ENCODE measurements around the gene B3GALT4.

The B3GALT4 gene

GRCh38 chr6:33241968-33242367, 35.0 kb upstream of the B3GALT4 start:
- H3K18ac ChIP-seq (ENCODE audit: low read length), result no peak overlapping the region
- no peak overlapping the region for H3K9ac ChIP-seq (ENCODE audit: low read length)
- H3K4me1 ChIP-seq (ENCODE audit: control insufficient read depth, low read depth, low read length), result no peaks in the 10 kb centered on the region
- H3K79me2 ChIP-seq (ENCODE audit: control insufficient read depth, insufficient read depth, low read length), result no peaks in the 10 kb centered on the region
- H3K56ac ChIP-seq (ENCODE audit: low read length), result no peak overlapping the region
- no peak overlapping the region for H3K4me3 ChIP-seq (ENCODE audit: low read length)
- WGBS (ENCODE audit: extremely low coverage, insufficient coverage, low lambda C conversion rate), result no CpG with 5 or more reads among the region's 3 CpGs
- H4K8ac ChIP-seq (ENCODE audit: low read depth, low read length), result no peak overlapping the region
- no peak overlapping the region for H3K4ac ChIP-seq (ENCODE audit: low read depth, low read length)
- H2BK5ac ChIP-seq (ENCODE audit: low read length), result no peak overlapping the region
- H2BK120ac ChIP-seq (ENCODE audit: low read depth, low read length), result no peak overlapping the region
- H3K27me3 ChIP-seq (ENCODE audit: insufficient read depth, low read length, poor library complexity), result peaks cover 1% of the 10 kb centered on the region
- no peaks in the 10 kb centered on the region for H3K36me3 ChIP-seq (ENCODE audit: control insufficient read depth, insufficient read depth, low read length)
- DNase-seq, result no peak
- H2AK5ac ChIP-seq (ENCODE audit: low read length), result no peak overlapping the region
- H3K23ac ChIP-seq (ENCODE audit: low read length), result no peak overlapping the region
- H3K27ac ChIP-seq (ENCODE audit: low read depth, low read length), result no peak overlapping the region
- no peak overlapping the region for H2BK15ac ChIP-seq (replicated peaks; ENCODE audit: low read depth)
- H4K5ac ChIP-seq (ENCODE audit: low read length), result no peak overlapping the region
- no peaks in the 10 kb centered on the region for H3K79me1 ChIP-seq (ENCODE audit: low read length)
- H3K4me2 ChIP-seq (ENCODE audit: low read length), result no peak overlapping the region

DNA sequence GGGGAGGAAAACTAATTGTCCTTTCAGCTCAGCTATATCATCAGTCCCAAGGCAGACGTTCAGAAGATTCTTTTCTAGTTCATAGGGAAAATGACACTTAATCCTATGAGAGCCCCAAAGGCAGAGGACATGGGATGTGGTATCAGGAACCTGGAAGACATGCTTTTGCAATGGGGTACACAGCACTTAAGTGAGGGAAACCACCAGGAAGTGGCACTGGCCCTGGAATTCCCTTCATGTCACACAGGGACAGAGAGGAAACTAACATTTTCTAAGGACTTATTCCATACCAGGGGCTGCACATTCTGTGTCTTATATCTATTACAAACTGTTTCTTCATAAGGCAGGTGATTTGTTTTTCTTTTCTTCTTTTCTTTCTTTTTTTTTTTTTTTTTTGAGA, 33.4 kb upstream of the B3GALT4 start:
- H2AK5ac ChIP-seq (ENCODE audit: low read length), result no peak overlapping the region
- no CpG with 5 or more reads among the region's 1 CpG for WGBS (ENCODE audit: extremely low coverage, insufficient coverage, low lambda C conversion rate)
- no peak overlapping the region for H3K23ac ChIP-seq (ENCODE audit: low read length)

GRCh38 chr6:33247977-33248642, 28.8 kb upstream of the B3GALT4 start:
- no CpG with 5 or more reads among the region's 28 CpGs for WGBS (ENCODE audit: extremely low coverage, insufficient coverage, low lambda C conversion rate)
- Histone ChIP-seq H2AK5ac (ENCODE audit: low read length) (no peak overlapping the region), H3K18ac (ENCODE audit: low read length) (no peak overlapping the region), H3K56ac (ENCODE audit: low read length) (peak overlapping the region; percentile 83), H3K4me1 (ENCODE audit: control insufficient read depth, low read depth, low read length) (peaks cover 3% of the 10 kb centered on the region), H2BK120ac (ENCODE audit: low read depth, low read length) (no peak overlapping the region), H4K8ac (ENCODE audit: low read depth, low read length) (no peak overlapping the region), H2BK15ac (replicated peaks; ENCODE audit: low read depth) (no peak overlapping the region), H3K4ac (ENCODE audit: low read depth, low read length) (no peak overlapping the region), H3K27ac (ENCODE audit: low read depth, low read length) (no peak overlapping the region), H3K36me3 (ENCODE audit: control insufficient read depth, insufficient read depth, low read length) (no peaks in the 10 kb centered on the region), H3K4me3 (ENCODE audit: low read length) (no peak overlapping the region), H4K5ac (ENCODE audit: low read length) (no peak overlapping the region), H3K79me1 (ENCODE audit: low read length) (no peaks in the 10 kb centered on the region), H3K23ac (ENCODE audit: low read length) (no peak overlapping the region), H3K27me3 (ENCODE audit: insufficient read depth, low read length, poor library complexity) (peaks cover 1% of the 10 kb centered on the region), H2BK5ac (ENCODE audit: low read length) (no peak overlapping the region), H3K9ac (ENCODE audit: low read length) (peak overlapping the region; percentile 75), H3K79me2 (ENCODE audit: control insufficient read depth, insufficient read depth, low read length) (no peaks in the 10 kb centered on the region), H3K4me2 (ENCODE audit: low read length) (peak overlapping the region; percentile 100)
- peak; percentile 90 for DNase-seq

More for the DNA sequence above, 33.4 kb upstream of the B3GALT4 start:
- H3K79me1 ChIP-seq (ENCODE audit: low read length), result no peaks in the 10 kb centered on the region
- peaks cover 1% of the 10 kb centered on the region for H3K27me3 ChIP-seq (ENCODE audit: insufficient read depth, low read length, poor library complexity)
- no peaks in the 10 kb centered on the region for H3K36me3 ChIP-seq (ENCODE audit: control insufficient read depth, insufficient read depth, low read length)
- H3K79me2 ChIP-seq (ENCODE audit: control insufficient read depth, insufficient read depth, low read length), result no peaks in the 10 kb centered on the region
- H2BK120ac ChIP-seq (ENCODE audit: low read depth, low read length), result no peak overlapping the region
- H3K27ac ChIP-seq (ENCODE audit: low read depth, low read length), result no peak overlapping the region
- H3K4me1 ChIP-seq (ENCODE audit: control insufficient read depth, low read depth, low read length), result no peaks in the 10 kb centered on the region
- H3K4me2 ChIP-seq (ENCODE audit: low read length), result no peak overlapping the region
- no peak overlapping the region for H2BK15ac ChIP-seq (replicated peaks; ENCODE audit: low read depth)
- H3K4ac ChIP-seq (ENCODE audit: low read depth, low read length), result no peak overlapping the region
- no peak overlapping the region for H3K4me3 ChIP-seq (ENCODE audit: low read length)
- H4K8ac ChIP-seq (ENCODE audit: low read depth, low read length), result no peak overlapping the region
- no peak overlapping the region for H3K18ac ChIP-seq (ENCODE audit: low read length)
- no peak overlapping the region for H3K9ac ChIP-seq (ENCODE audit: low read length)
- H2BK5ac ChIP-seq (ENCODE audit: low read length), result no peak overlapping the region
- DNase-seq, result no peak
- H3K56ac ChIP-seq (ENCODE audit: low read length), result no peak overlapping the region
- no peak overlapping the region for H4K5ac ChIP-seq (ENCODE audit: low read length)

DNA sequence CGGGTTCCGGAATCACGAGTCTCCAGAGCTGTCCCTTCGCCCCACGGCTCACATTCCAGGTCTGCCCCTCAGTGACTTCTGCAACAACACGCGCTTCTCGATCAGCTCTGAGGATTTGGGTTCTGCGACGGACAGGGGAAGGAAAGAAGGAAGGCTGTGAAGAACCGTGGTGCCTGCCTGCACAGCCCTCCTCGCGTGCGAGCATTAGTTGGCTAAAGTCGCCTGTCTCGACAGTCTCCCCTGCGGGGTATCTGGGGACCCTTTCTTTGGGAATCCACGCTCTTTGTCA, 28.3 kb upstream of the B3GALT4 start:
- no peak overlapping the region for H3K27ac ChIP-seq (ENCODE audit: low read depth, low read length)

DNA sequence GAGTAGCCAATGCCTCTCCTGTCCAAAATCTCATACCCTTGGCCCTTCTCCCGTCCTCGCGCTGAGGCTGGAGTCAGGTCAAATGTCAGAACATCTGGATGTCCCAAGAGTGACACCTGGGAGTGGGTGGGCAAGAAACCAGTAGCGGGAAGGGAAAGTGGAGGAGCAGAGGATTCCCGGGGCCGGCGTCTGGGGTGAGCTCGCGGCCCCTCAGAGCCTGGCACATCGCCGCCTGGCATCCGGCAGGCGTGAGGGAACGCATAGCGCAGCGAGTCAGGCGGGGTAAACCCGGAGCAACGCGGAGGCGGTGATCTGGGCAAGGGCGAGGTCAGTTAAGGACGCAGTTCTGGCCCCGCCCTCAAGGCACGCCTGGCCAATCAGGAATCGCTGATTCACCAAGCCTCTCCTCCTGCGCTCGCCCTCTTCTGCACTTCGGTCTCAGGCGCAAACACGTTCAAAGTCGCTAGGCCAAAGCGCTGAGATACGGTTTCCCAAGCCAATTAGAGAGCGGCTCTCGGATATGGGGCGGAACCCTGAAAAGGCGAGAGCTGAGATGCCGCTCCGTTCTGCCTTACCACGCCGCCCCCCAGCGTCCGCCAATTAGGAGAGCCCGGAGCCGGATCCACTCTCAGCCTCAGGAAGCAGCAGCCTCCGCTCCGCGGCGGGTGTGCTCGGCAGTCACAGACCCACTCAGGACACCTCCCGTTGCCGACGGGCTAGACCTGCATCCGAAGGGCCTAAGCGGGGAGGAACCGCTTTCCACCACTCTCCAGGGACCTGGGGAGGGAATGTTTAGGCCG, 27.8 kb upstream of the B3GALT4 start:
- H3K18ac ChIP-seq (ENCODE audit: low read length), result no peak overlapping the region
- H3K56ac ChIP-seq (ENCODE audit: low read length), result peak overlapping the region; percentile 98
- peak overlapping the region; percentile 66 for H3K4me3 ChIP-seq (ENCODE audit: low read length)
- no peak overlapping the region for H2BK15ac ChIP-seq (replicated peaks; ENCODE audit: low read depth)
- H3K9ac ChIP-seq (ENCODE audit: low read length), result peak overlapping the region; percentile 94
- DNase-seq, result peak; percentile 99
- H4K5ac ChIP-seq (ENCODE audit: low read length), result no peak overlapping the region
- H2BK5ac ChIP-seq (ENCODE audit: low read length), result no peak overlapping the region
- H3K4me2 ChIP-seq (ENCODE audit: low read length), result peak overlapping the region; percentile 100
- no peaks in the 10 kb centered on the region for H3K36me3 ChIP-seq (ENCODE audit: control insufficient read depth, insufficient read depth, low read length)
- no peak overlapping the region for H3K23ac ChIP-seq (ENCODE audit: low read length)
- H2BK120ac ChIP-seq (ENCODE audit: low read depth, low read length), result no peak overlapping the region
- H3K79me1 ChIP-seq (ENCODE audit: low read length), result no peaks in the 10 kb centered on the region
- no peak overlapping the region for H4K8ac ChIP-seq (ENCODE audit: low read depth, low read length)
- H3K4me1 ChIP-seq (ENCODE audit: control insufficient read depth, low read depth, low read length), result peaks cover 3% of the 10 kb centered on the region
- WGBS (ENCODE audit: extremely low coverage, insufficient coverage, low lambda C conversion rate), result no CpG with 5 or more reads among the region's 58 CpGs
- no peak overlapping the region for H3K4ac ChIP-seq (ENCODE audit: low read depth, low read length)
- no peak overlapping the region for H2AK5ac ChIP-seq (ENCODE audit: low read length)
- H3K79me2 ChIP-seq (ENCODE audit: control insufficient read depth, insufficient read depth, low read length), result no peaks in the 10 kb centered on the region
- peaks cover 1% of the 10 kb centered on the region for H3K27me3 ChIP-seq (ENCODE audit: insufficient read depth, low read length, poor library complexity)
- peak overlapping the region; percentile 65 for H3K27ac ChIP-seq (ENCODE audit: low read depth, low read length)

More for the DNA sequence above, 28.3 kb upstream of the B3GALT4 start:
- Histone ChIP-seq H3K4me1 (ENCODE audit: control insufficient read depth, low read depth, low read length) (peaks cover 3% of the 10 kb centered on the region), H3K79me1 (ENCODE audit: low read length) (no peaks in the 10 kb centered on the region), H4K5ac (ENCODE audit: low read length) (no peak overlapping the region), H3K79me2 (ENCODE audit: control insufficient read depth, insufficient read depth, low read length) (no peaks in the 10 kb centered on the region), H2BK15ac (replicated peaks; ENCODE audit: low read depth) (no peak overlapping the region), H4K8ac (ENCODE audit: low read depth, low read length) (no peak overlapping the region), H3K56ac (ENCODE audit: low read length) (peak overlapping the region; percentile 83), H2BK120ac (ENCODE audit: low read depth, low read length) (no peak overlapping the region), H3K4me3 (ENCODE audit: low read length) (peak overlapping the region; percentile 40), H2BK5ac (ENCODE audit: low read length) (no peak overlapping the region), H3K18ac (ENCODE audit: low read length) (no peak overlapping the region), H3K27me3 (ENCODE audit: insufficient read depth, low read length, poor library complexity) (peaks cover 1% of the 10 kb centered on the region), H3K4me2 (ENCODE audit: low read length) (peak overlapping the region; percentile 100), H3K4ac (ENCODE audit: low read depth, low read length) (no peak overlapping the region), H3K23ac (ENCODE audit: low read length) (no peak overlapping the region), H2AK5ac (ENCODE audit: low read length) (no peak overlapping the region), H3K9ac (ENCODE audit: low read length) (peak overlapping the region; percentile 69), H3K36me3 (ENCODE audit: control insufficient read depth, insufficient read depth, low read length) (no peaks in the 10 kb centered on the region)
- no CpG with 5 or more reads among the region's 18 CpGs for WGBS (ENCODE audit: extremely low coverage, insufficient coverage, low lambda C conversion rate)
- DNase-seq, result no peak

All from mesendoderm (in vitro differentiated cells).